ENCODE measurements around the gene ZCCHC3. TPM values are rescaled to one million over a fixed set of nuclear protein-coding genes. Genes with fewer than 3 reads are reported as not detected.

The ZCCHC3 gene
- total RNA-seq, 1 experiment from 2014 or later, result 43.6 TPM

DNA sequence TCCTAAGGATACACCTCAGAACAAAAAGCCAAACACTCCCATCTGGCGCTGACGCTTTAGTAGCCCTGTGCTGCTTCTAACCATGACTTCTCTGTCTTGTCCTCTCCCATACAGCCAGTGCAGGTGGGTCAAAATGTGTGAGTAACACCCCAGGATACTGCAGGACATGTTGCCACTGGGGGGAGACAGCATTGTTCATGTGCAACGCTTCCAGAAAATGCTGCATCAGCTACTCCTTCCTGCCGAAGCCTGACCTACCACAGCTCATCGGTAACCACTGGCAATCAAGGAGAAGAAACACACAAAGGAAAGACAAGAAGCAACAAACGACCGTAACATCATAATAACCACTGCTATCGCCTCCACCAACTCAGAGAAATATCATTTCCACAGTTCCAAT, 38.4 kb upstream of the ZCCHC3 start:
- CTCF ChIA-PET, result interaction anchor here (2.0 to 2.7 kb wide), 3 partner anchors 8 to 72 kb away, joined by 5 to 12 read pairs (median 9); no protein-coding TSS in a partner anchor
- Mint-ChIP-seq H3K36me3 (no peaks in the 10 kb centered on the region), H3K27ac (no peak overlapping the region), H3K27me3 (ENCODE audit: low read depth) (peaks cover 98% of the 10 kb centered on the region), H3K4me3 (no peak overlapping the region), H3K9me3 (no peaks in the 10 kb centered on the region), H3K4me1 (no peaks in the 10 kb centered on the region)
- no peak; the same call in none of the 2 replicates for ATAC-seq
- DNase-seq (ENCODE audit: low spot score), result no peak
- POLR2A ChIA-PET, result interaction anchor here (0.8 to 0.9 kb wide), 2 partner anchors 9 to 51 kb away, joined by 3 to 4 read pairs; no protein-coding TSS in a partner anchor
- no peak for TF ChIP-seq TCF7 (CRISPR knock-in tag; IDR thresholded peaks at IDR 0.05; ENCODE audit: low read depth)
- TF ChIP-seq, protein P1, sequence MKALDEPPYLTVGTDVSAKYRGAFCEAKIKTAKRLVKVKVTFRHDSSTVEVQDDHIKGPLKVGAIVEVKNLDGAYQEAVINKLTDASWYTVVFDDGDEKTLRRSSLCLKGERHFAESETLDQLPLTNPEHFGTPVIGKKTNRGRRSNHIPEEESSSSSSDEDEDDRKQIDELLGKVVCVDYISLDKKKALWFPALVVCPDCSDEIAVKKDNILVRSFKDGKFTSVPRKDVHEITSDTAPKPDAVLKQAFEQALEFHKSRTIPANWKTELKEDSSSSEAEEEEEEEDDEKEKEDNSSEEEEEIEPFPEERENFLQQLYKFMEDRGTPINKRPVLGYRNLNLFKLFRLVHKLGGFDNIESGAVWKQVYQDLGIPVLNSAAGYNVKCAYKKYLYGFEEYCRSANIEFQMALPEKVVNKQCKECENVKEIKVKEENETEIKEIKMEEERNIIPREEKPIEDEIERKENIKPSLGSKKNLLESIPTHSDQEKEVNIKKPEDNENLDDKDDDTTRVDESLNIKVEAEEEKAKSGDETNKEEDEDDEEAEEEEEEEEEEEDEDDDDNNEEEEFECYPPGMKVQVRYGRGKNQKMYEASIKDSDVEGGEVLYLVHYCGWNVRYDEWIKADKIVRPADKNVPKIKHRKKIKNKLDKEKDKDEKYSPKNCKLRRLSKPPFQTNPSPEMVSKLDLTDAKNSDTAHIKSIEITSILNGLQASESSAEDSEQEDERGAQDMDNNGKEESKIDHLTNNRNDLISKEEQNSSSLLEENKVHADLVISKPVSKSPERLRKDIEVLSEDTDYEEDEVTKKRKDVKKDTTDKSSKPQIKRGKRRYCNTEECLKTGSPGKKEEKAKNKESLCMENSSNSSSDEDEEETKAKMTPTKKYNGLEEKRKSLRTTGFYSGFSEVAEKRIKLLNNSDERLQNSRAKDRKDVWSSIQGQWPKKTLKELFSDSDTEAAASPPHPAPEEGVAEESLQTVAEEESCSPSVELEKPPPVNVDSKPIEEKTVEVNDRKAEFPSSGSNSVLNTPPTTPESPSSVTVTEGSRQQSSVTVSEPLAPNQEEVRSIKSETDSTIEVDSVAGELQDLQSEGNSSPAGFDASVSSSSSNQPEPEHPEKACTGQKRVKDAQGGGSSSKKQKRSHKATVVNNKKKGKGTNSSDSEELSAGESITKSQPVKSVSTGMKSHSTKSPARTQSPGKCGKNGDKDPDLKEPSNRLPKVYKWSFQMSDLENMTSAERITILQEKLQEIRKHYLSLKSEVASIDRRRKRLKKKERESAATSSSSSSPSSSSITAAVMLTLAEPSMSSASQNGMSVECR (CRISPR knock-in tag; IDR thresholded peaks at IDR 0.05; ENCODE audit: borderline replicate concordance), result no peak
- no peak for TF ChIP-seq JUN (CRISPR knock-in tag; IDR thresholded peaks at IDR 0.05)
- no peak for TF ChIP-seq CBFB (CRISPR knock-in tag; IDR thresholded peaks at IDR 0.05; ENCODE audit: low read depth)
- TF ChIP-seq, protein P2, sequence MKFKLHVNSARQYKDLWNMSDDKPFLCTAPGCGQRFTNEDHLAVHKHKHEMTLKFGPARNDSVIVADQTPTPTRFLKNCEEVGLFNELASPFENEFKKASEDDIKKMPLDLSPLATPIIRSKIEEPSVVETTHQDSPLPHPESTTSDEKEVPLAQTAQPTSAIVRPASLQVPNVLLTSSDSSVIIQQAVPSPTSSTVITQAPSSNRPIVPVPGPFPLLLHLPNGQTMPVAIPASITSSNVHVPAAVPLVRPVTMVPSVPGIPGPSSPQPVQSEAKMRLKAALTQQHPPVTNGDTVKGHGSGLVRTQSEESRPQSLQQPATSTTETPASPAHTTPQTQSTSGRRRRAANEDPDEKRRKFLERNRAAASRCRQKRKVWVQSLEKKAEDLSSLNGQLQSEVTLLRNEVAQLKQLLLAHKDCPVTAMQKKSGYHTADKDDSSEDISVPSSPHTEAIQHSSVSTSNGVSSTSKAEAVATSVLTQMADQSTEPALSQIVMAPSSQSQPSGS (CRISPR knock-in tag; IDR thresholded peaks at IDR 0.05; ENCODE audit: borderline replicate concordance, low read depth), result no peak
- TF ChIP-seq, protein P3, sequence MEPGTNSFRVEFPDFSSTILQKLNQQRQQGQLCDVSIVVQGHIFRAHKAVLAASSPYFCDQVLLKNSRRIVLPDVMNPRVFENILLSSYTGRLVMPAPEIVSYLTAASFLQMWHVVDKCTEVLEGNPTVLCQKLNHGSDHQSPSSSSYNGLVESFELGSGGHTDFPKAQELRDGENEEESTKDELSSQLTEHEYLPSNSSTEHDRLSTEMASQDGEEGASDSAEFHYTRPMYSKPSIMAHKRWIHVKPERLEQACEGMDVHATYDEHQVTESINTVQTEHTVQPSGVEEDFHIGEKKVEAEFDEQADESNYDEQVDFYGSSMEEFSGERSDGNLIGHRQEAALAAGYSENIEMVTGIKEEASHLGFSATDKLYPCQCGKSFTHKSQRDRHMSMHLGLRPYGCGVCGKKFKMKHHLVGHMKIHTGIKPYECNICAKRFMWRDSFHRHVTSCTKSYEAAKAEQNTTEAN (CRISPR knock-in tag; IDR thresholded peaks at IDR 0.05), result no peak
- no peak for TF ChIP-seq GTF2I (CRISPR knock-in tag; conservative IDR thresholded peaks at IDR 0.05)
- no peak for TF ChIP-seq ZNF232 (CRISPR knock-in tag; IDR thresholded peaks at IDR 0.05)
- TF ChIP-seq, protein P4, sequence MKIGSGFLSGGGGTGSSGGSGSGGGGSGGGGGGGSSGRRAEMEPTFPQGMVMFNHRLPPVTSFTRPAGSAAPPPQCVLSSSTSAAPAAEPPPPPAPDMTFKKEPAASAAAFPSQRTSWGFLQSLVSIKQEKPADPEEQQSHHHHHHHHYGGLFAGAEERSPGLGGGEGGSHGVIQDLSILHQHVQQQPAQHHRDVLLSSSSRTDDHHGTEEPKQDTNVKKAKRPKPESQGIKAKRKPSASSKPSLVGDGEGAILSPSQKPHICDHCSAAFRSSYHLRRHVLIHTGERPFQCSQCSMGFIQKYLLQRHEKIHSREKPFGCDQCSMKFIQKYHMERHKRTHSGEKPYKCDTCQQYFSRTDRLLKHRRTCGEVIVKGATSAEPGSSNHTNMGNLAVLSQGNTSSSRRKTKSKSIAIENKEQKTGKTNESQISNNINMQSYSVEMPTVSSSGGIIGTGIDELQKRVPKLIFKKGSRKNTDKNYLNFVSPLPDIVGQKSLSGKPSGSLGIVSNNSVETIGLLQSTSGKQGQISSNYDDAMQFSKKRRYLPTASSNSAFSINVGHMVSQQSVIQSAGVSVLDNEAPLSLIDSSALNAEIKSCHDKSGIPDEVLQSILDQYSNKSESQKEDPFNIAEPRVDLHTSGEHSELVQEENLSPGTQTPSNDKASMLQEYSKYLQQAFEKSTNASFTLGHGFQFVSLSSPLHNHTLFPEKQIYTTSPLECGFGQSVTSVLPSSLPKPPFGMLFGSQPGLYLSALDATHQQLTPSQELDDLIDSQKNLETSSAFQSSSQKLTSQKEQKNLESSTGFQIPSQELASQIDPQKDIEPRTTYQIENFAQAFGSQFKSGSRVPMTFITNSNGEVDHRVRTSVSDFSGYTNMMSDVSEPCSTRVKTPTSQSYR (CRISPR knock-in tag; IDR thresholded peaks at IDR 0.05), result no peak
- TF ChIP-seq, protein P5, sequence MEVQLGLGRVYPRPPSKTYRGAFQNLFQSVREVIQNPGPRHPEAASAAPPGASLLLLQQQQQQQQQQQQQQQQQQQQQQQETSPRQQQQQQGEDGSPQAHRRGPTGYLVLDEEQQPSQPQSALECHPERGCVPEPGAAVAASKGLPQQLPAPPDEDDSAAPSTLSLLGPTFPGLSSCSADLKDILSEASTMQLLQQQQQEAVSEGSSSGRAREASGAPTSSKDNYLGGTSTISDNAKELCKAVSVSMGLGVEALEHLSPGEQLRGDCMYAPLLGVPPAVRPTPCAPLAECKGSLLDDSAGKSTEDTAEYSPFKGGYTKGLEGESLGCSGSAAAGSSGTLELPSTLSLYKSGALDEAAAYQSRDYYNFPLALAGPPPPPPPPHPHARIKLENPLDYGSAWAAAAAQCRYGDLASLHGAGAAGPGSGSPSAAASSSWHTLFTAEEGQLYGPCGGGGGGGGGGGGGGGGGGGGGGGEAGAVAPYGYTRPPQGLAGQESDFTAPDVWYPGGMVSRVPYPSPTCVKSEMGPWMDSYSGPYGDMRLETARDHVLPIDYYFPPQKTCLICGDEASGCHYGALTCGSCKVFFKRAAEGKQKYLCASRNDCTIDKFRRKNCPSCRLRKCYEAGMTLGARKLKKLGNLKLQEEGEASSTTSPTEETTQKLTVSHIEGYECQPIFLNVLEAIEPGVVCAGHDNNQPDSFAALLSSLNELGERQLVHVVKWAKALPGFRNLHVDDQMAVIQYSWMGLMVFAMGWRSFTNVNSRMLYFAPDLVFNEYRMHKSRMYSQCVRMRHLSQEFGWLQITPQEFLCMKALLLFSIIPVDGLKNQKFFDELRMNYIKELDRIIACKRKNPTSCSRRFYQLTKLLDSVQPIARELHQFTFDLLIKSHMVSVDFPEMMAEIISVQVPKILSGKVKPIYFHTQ (CRISPR knock-in tag; IDR thresholded peaks at IDR 0.05), result no peak
- no peak for TF ChIP-seq FOXP1 (CRISPR knock-in tag; IDR thresholded peaks at IDR 0.05; ENCODE audit: borderline replicate concordance)
- TF ChIP-seq, protein P6, sequence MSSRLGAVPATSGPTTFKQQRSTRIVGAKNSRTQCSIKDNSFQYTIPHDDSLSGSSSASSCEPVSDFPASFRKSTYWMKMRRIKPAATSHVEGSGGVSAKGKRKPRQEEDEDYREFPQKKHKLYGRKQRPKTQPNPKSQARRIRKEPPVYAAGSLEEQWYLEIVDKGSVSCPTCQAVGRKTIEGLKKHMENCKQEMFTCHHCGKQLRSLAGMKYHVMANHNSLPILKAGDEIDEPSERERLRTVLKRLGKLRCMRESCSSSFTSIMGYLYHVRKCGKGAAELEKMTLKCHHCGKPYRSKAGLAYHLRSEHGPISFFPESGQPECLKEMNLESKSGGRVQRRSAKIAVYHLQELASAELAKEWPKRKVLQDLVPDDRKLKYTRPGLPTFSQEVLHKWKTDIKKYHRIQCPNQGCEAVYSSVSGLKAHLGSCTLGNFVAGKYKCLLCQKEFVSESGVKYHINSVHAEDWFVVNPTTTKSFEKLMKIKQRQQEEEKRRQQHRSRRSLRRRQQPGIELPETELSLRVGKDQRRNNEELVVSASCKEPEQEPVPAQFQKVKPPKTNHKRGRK (CRISPR knock-in tag; IDR thresholded peaks at IDR 0.05; ENCODE audit: borderline replicate concordance), result no peak
- TF ChIP-seq CREM (CRISPR knock-in tag; IDR thresholded peaks at IDR 0.05), result no peak
- TF ChIP-seq, protein P7, sequence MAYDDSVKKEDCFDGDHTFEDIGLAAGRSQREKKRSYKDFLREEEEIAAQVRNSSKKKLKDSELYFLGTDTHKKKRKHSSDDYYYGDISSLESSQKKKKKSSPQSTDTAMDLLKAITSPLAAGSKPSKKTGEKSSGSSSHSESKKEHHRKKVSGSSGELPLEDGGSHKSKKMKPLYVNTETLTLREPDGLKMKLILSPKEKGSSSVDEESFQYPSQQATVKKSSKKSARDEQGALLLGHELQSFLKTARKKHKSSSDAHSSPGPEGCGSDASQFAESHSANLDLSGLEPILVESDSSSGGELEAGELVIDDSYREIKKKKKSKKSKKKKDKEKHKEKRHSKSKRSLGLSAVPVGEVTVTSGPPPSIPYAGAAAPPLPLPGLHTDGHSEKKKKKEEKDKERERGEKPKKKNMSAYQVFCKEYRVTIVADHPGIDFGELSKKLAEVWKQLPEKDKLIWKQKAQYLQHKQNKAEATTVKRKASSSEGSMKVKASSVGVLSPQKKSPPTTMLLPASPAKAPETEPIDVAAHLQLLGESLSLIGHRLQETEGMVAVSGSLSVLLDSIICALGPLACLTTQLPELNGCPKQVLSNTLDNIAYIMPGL (CRISPR knock-in tag; IDR thresholded peaks at IDR 0.05), result no peak
- TF ChIP-seq HMGA2 (CRISPR knock-in tag; IDR thresholded peaks at IDR 0.05), result no peak
- TF ChIP-seq ESRRA (CRISPR knock-in tag; IDR thresholded peaks at IDR 0.05; ENCODE audit: borderline replicate concordance), result no peak
- TF ChIP-seq, protein P8, sequence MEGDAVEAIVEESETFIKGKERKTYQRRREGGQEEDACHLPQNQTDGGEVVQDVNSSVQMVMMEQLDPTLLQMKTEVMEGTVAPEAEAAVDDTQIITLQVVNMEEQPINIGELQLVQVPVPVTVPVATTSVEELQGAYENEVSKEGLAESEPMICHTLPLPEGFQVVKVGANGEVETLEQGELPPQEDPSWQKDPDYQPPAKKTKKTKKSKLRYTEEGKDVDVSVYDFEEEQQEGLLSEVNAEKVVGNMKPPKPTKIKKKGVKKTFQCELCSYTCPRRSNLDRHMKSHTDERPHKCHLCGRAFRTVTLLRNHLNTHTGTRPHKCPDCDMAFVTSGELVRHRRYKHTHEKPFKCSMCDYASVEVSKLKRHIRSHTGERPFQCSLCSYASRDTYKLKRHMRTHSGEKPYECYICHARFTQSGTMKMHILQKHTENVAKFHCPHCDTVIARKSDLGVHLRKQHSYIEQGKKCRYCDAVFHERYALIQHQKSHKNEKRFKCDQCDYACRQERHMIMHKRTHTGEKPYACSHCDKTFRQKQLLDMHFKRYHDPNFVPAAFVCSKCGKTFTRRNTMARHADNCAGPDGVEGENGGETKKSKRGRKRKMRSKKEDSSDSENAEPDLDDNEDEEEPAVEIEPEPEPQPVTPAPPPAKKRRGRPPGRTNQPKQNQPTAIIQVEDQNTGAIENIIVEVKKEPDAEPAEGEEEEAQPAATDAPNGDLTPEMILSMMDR (IDR thresholded peaks at IDR 0.05), result no peak

Data from WTC11 (cell line).